Measurements from ENCODE around the gene ZNF283.
"Not testable (repeated sequence)": the region's sequence is repeated elsewhere in the genome, so short reads cannot be mapped to it uniquely, and the experiment has no call there.

The ZNF283 gene

DNA sequence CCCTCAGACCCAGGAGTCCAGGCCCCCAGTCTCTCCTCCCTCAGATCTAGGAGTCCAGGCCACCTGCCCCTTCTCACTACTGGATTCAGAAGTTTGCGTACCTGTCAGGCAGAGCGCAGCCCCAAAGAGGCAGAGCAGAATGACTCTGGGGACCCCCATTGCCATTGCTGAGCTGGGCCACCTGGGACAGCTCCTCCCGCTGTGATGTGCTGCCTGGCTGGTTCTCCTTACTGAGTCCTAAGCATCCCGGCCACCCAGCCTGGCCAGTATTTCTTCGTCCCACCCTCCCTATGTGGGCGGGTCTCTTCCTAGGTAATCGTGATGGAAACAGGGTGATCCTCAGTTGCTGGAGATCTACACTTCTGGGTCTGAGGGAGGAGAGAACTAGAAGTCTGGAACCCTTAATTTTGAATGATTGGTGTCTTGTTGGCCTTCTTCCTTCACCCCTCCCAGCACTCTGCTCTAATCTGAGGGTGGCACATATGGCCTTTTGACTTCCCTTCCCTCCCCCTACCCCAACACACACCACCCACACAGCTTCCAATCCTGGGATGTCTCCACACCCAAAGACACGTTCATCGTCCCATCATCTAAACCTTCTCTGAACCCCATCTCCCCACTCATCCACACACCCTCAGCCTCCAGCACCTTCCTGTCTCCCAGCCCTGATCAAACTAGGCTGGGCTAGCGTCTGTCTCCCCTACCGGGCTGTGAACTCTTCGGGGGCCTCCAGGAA, 24.7 kb upstream of the ZNF283 start, which contains the start of gene LYPD5:
LYPD5 (minus strand) TSS at position 232 of the 736 bp plus-strand sequence; CDS start at position 165, 67 bp downstream.
- no peak for DNase-seq

DNA sequence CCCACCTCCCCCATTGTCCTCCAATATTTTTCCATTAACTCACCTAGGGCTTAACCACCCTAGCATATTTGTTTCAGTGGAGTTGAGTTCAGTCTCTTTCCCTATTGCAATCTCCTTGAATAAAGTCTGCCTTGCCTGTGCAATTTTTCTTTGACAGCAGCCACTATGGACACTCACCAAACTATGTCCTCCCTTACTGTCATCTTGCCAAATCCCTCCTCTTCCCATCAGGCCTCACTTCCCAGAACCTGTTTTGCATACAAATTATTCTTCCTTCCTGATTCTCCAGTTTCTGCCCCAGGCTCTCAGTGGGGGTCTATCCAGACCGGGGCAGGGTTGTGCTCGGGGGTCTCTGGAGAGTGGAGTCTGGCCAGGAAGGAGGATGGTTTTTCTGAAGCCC, 22.7 kb upstream of the ZNF283 start:
- no peak for DNase-seq

DNA sequence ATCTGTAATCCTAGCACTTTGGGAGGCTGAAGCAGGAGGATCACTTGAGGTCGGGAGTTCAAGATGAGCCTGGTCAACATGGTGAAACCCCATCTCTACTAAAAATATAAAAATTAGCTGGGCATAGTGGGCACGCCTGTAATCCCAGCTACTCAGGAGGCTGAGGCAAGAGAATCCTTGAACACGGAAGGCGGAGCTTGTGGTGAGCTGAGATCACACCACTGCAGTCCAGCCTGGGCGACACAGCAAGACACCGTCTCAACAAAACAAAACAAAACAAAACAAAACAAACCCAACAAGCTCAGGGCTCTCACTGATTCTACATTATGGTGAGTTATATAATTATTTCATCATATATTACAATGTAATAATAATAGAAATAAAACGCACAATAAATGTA, 20.7 kb upstream of the ZNF283 start:
- DNase-seq, result not testable (repeated sequence)

DNA sequence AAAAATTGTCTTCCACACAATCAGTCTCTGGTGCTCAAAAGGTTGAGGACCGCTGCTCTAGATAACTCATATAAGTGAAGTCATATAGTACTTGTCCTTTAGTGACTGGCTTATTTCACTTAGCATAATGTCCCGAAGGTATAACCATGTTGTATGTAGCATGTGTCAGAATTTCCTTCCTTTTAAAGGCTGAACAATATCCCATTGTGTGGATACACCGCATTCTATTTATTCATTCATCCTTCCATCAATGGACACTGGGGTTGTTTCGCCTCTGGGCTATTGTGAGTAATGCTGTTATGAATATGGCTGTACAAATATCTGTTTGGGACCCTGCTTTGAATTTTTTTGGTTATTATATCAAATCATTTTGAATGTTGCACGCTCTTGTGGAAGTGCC, 20.3 kb upstream of the ZNF283 start:
- DNase-seq, result no peak

DNA sequence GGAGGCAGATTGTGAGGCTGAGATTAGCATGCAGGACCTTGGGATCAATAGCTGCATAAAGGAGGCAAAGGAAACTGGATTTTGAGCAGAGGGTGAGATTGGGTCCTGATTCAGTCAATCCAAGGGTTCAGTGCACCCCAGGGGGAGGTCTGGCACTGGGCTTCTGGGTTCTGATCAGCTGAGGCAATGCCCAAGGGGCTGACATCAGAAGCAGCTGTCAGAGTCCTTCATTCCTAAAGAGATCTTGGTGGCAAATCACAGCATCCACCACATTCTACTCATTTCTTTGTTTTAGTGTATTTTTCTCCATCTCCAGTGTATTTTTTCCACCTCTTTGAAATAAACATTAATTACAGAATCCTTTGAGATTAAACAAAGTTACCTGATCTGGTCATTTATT, 19.5 kb upstream of the ZNF283 start:
- no peak for DNase-seq

DNA sequence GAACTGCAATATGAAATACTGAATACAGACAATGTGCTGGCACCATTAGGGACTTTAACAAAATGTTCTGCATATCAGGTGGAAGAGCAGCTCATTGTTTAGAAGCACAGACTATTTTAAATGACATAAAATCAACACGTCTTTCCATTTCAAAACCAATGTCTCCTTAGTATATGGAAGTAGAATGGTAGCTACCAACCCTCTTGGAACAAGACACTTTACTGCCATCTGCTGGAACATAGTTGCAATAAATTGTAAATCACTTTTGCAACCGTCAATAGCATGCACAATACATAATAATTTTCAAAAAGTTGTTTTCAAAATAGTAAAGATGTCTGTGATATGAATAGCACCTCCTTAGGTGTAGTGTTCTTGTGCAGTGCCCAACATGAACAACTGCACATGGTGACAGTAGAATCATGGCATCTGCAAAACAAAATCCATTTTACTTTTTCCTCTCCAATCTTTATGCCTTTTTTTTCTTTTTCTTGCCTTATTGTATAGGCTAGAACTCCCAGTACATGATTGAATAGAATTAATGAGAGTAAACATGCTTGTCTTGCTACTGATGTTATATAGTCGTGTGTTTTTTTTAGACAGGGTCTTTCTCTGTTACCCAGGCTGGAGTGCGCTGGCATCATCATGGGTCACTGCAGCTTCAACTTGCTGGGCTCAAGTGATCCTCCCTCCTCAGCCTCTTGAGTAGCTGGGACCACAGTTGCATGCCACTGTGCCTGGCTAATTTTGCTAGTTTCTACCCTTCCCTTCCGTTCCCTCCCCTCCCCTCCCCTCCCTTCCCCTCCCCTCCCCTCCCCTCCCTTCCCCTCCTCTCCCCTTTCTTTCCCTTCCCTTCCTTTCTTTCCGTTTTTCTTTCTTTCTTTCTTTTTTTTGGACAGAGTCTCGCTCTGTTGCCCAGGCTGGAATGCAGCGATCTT, 17.1 kb upstream of the ZNF283 start:
- DNase-seq, result no peak

DNA sequence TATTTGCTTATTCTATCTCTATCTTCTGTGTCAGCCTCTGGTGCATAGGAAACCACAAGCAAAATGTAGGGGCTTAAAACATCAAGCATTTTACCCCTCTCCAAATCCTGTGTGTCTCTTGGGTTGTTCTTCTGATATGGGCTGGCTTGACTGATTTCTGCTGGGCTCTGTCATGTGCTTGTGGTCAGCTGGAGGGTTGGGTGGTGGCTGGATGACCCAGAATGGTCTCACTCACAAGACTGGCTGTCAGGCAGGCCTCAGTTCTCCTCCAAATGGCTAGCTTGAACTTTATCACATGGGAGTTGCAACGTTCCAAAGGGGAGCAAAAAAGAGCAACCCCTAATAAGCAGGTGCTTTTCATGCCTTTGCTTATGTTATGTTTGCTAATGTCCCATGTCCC, 15.3 kb upstream of the ZNF283 start:
- no peak for DNase-seq

DNA sequence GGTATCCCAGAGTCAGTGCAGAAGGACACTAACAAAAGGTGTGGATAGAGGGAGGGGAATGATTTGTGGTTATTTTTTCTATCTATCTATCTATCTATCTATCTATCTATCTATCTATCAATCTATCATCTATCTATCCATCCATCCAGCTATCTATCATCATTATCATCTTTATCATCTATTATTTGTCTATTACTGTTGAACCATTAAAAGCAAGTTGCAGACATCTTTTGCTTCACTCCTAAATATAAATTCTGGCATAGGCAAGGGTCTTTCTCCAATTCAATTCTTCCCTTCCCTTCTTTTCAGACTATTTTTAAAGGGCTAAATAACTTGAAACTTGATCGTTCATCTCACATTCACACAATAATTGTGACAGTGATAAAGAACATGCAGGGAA, 14.9 kb upstream of the ZNF283 start:
- no peak for DNase-seq

DNA sequence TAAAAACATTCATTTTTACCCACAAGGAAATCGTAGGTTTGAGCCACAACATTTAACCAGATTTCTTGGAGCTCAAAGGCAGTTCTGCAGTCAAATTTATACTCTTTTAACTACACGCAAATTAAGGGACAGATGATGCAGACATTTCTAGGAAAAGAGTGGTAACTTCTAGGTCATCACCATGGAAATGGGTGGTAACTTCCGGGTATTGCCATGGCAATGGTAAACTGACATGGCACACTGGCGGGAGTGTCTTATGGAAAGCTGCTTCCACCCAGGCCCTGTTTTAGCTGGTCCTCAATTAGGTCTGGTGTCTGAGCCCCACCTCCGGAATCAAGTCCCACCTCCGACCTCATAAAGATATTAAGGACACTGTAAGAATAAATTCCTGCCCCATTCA, 14.4 kb upstream of the ZNF283 start:
- DNase-seq, result no peak

DNA sequence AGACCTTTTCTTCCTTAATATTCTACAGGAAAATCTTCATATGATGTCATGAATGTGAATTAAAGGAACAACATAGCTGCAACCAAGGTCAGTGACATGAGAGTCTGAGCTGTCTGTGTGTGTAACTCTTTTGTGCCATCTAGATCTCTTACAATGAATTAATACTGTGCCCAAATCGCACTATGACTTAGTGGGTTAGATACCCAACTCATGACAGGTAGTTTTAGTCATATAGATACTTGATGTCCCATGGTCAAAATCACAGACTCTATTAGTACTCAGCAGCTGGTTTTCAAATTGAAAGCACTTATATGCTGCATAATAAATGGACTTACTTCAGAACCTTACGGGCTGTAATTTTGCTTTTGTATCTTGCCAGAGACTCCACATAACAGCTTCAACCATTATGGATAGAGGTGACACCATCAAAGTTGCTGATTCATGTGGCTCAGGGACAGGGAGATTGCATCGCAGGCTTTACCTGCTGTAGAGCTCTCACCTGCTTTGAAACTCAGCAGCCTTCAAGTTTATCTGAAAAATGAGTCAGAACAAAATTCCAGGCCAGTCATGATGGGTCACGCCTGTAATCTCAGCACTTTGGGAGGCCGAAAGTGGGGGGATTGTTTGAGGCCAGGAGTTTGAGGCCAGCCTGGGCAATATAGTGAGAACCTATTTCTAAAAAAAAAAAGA, 12.3 kb upstream of the ZNF283 start:
- DNase-seq, result no peak

DNA sequence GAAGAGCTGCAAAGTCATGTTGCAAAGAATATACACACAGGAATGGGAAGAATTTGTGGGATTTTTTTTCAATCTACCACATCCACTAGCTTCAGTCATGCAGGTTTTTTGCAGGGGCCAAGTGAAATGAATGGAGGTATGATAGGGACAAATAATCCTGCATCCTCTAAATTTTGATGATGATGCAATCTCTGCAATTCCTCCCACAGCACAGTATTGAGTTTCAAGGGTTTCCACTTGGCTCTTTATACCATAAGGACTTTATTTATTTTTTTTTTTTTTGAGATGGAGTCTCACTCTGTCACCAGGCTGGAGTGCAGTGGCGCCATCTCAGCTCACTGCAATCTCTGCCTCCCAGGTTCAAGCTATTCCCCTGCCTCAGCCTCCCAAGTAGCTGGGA, 9.7 kb upstream of the ZNF283 start:
- not testable (repeated sequence) for DNase-seq

DNA sequence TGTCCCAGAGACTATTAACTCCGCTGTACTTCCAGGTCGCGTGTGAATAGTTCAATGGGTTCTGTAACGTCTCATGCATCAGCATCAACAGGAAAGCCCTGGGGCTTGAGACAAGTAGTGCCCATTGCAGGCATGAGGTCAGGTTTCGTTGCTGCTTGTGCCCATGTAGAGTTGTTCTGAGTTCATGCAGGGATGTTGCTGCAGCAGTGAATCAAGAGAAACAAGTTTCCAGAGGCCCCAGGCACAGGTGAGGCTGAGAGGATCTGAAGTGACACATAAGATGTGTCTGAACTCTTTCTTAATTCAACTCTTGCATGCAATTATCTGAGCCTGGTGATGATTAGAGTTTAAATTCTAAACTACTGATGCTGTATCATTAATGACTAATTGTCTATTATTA, 8.6 kb upstream of the ZNF283 start:
- no peak for DNase-seq

DNA sequence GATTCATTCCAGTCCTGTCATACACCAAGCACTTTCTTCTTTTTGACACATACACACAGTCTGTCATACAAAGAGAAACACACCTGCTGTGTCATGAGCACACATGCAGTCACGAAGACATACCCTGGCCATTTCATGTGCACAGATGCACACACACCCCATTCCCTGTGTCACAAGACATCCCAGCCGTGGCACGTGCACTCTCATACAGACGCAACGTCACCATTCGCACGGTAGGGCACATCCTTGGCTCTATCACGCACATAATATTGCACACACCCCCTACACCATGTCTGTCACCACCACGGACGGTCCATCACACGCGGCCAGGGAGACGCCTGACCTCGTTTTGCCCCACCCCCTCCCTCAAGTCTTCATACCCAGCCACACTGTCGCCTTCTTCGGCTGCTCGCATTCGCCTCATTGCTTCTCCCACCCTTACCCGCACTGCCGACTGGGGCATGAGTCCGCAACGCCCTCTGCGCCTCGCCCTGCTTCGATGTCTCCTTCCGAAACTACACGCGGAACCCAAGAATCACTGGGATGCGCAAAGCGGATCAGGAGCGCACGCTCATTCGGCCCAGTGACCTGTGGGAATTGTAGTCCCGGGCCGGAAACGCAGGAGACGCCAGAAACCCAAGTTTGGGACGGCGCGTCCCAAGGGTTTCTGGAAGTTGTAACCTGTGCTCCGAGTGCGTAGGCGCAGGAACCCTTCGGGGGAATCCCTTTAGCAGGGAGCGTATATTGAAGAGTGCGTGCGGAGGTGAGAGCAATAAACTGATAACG, 6.8 kb upstream of the ZNF283 start:
- peak; percentile 18 for DNase-seq

DNA sequence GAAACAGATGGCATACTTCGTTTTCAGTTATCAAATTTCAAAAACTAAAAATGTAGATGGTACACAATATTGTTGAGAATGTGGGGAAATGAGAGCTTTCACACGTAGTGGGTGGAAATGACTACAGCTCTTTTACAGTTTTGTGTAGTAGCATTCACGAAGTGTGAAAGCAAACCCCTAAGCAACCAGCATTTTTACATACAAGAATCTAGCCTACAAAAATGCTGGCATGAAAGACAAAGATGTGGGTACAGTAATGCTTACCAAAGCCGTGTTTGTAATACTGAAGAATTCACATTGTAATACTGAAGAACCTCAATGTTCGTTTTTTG, 6.3 kb upstream of the ZNF283 start:
- no peak for DNase-seq

DNA sequence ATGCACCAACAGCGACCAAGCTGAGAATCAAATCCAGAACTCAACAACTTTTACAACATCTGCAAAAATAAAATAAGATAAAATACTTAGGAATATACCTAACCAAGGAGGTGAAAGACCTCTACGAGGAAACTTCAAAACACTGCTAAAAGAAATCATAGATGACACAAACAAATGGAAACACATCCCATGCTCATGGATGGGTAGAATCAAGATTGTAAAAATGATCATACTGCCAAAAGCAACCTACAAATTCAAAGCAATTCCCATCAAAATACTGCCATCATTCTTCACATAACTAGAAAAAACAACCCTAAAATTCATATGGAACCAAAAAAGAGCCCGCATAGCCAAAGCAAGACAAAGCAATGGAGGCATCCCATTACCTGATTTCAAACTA, 3.3 kb upstream of the ZNF283 start:
- not testable (repeated sequence) for DNase-seq

DNA sequence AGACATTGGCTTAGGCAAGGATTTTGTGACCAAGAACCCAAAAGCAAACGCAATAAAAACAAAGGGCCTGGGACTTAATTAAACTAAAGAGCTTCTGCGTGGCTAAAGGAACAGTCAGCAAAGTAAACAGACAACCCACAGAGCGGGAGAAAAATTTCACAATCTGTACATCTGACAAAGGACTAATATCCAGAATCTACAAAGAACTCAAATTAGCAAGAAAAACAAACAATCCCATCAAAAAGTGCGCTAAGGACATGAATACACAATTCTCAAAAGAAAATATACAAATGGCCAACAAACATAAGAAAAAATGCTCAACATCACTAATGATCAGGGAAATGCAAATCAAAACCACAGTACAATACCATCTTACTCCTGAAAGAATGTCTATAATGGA, 2.5 kb upstream of the ZNF283 start:
- not testable (repeated sequence) for DNase-seq

DNA sequence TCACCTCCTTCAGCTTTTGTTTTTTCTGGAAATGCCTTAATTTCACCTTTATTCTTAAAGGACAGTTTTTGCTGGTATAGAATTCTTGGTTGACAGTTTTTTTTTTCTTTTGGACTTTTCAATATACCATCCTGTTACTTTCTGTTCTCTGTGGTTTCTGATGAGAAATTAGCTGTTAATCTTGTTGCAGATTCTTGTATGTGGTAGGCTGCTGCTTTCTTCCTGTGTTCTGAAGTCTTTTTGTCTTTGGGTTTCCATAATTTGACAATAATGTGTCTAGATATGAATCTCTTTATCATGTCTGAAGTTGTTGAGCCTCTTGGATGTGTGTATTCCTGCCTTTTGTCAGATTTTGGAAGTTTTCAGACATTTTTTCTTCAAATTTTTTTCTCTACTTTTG, 12.0 kb downstream of the ZNF283 start:
- DNase-seq, result no peak

DNA sequence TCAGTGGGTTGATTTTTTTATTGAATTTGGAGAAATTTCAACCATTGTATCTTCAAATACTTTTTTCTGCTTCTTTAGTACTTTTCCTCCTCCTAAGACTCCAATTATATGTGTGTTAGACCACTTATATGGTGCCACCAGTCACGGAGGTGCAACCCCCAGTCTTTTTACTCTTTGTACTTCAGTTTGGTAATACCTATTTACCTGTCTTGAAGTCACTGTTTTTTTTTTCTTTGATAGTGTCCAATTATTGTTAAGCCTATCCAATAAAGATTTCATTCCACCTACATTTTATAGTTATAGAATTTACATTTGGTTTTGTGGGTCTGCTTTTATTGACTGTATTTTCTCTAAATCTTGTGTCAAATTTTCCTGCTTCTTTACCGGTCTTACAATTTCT, 14.9 kb downstream of the ZNF283 start:
- no peak for DNase-seq

DNA sequence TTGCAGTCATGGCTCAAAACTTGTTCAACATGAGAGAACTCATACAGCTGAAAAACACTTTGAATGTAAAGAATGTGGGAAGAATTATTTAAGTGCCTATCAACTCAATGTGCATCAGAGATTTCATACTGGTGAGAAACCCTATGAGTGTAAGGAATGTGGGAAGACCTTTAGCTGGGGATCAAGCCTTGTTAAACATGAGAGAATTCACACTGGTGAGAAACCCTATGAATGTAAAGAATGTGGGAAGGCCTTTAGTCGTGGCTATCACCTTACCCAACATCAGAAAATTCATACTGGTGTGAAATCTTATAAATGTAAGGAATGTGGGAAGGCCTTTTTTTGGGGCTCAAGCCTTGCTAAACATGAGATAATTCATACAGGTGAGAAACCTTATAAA, 20.1 kb downstream of the ZNF283 start:
- no peak for DNase-seq

DNA sequence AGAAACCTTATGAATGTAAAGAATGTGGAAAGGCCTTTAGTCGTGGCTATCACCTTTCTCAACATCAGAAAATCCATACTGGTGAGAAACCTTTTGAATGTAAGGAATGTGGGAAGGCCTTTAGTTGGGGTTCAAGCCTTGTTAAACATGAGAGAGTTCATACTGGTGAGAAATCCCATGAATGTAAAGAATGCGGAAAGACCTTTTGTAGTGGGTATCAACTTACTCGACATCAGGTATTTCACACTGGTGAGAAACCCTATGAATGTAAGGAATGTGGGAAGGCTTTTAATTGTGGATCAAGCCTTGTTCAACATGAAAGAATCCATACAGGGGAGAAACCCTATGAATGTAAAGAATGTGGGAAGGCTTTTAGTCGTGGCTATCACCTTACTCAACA, 20.8 kb downstream of the ZNF283 start:
- no peak for DNase-seq

DNA sequence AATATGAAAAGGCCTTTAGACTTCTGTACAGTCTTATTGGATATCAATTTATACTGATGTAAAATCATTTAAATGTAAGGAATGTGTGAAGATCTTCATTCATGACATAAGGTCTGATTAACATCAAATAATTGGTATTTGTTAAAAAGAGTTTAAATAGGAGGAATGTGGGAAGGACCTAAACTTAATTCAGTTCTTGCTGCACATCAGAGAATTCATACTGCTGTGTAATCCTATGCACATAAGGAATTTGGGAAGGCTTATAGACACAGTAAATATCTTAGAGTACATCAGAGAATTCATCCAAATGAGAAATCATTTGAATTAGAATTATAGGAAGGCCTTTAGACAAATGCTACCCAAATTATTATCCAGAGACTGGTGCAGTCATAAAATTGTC, 21.7 kb downstream of the ZNF283 start:
- DNase-seq, result no peak

DNA sequence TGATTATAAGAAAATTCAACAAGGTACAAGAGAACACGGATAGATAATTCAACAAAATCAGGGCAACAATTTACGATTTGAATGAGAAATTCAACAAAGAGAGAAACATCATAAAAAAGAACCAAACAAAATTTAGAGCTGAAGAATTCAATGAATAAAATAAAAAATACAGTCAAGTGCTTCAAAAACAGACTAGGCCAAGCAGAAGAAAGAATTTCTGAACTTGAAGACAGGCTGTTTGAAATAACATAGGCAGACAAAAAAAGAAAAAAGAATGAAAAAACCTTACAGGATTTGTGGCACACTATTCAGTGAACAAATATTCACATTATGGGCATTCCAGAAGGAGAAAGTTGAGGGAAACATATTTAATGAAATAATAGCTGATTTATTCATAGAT, 31.1 kb downstream of the ZNF283 start:
- DNase-seq, result no peak

DNA sequence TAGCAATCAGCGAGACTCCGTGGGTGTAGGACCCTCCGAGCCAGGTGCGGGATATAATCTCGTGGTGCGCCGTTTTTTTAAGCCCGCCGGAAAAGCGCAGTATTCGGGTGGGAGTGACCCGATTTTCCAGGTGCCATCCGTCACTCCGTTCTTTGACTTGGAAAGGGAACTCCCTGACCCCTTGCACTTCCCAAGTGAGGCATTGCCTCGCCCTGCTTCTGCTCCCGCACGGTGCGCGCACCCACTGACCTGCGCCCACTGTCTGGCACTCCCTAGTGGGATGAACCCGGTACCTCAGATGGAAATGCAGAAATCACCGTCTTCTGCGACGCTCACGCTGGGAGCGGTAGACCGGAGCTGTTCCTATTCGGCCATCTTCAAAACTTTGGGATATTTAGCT, 39.8 kb downstream of the ZNF283 start:
- not testable (repeated sequence) for DNase-seq

Data from CD4-positive, alpha-beta T cell treated with Interleukin-15 for 1 hour (primary cell).